K562 (cell line): Measurements from ENCODE around the gene ATP13A1. TPM values are rescaled to one million over a fixed set of nuclear protein-coding genes. Genes with fewer than 3 reads are reported as not detected.
A peak's percentile ranks its signal among the peaks of the same experiment; 100 is the strongest.

Experiments
- ATF1 ChIP-seq, 2 experiments: fragments of 450-650 bp in 1 of 2; IDR thresholded peaks; 2 replicates each; pipeline ENCODE4 v1.6.1; 2016; ENCODE audit warnings: missing compliant biosample characterization in 1 of 2, missing genetic modification characterization in 1 of 2
- CCNT2 ChIP-seq: IDR thresholded peaks from 2 replicates; pipeline ENCODE4 v1.6.1; 2011; ENCODE audit warnings: borderline replicate concordance, low read depth, mild to moderate bottlenecking, moderate library complexity, mixed read lengths, low read length; ENCODE audit not compliant: insufficient read length; ENCODE audit errors: extremely low read depth
- CHD1 ChIP-seq: fragments of 200-600 bp; sonication (generic); IDR thresholded peaks from one replicate; pipeline ENCODE4 v1.6.1; 2012; ENCODE audit warnings: mild to moderate bottlenecking, moderate library complexity, low read length, inconsistent platforms
- ELF1 ChIP-seq: fragments of 200-800 bp; sonication (Bioruptor generic); IDR thresholded peaks from 2 replicates; pipeline ENCODE4 v1.6.1; 2016; ENCODE audit warnings: missing genetic modification characterization, missing compliant biosample characterization
- EP300 ChIP-seq: IDR thresholded peaks from 2 replicates; pipeline ENCODE4 v1.6.1; 2012; ENCODE audit warnings: low read length, improper control_type of control experiment
- FOXK1 ChIP-seq: sonication (generic); formaldehyde crosslinking; IDR thresholded peaks from 2 replicates; pipeline ENCODE4 v1.8.0; 2022; ENCODE audit warnings: missing genetic modification reagents, mild to moderate bottlenecking, borderline replicate concordance
- HDAC3 ChIP-seq: fragments of 450-650 bp; IDR thresholded peaks from 2 replicates; pipeline ENCODE4 v1.6.1; 2018; ENCODE audit warnings: borderline replicate concordance, mild to moderate bottlenecking, moderate library complexity; ENCODE audit not compliant: partially characterized antibody
- HEY1 ChIP-seq: fragments of 250-450 bp; sonication (Bioruptor Pico); IDR thresholded peaks from 2 replicates; pipeline ENCODE4 v1.5.0; 2020; ENCODE audit warnings: mild to moderate bottlenecking, moderate library complexity, borderline replicate concordance
- HMG20B ChIP-seq: fragments of 250-450 bp; sonication (Bioruptor Pico); IDR thresholded peaks from 2 replicates; pipeline ENCODE4 v1.5.0; 2021; ENCODE audit warnings: mild to moderate bottlenecking
- MAZ ChIP-seq, 2 experiments: fragments of 450-650 bp in 1 of 2; sonication (generic) in 1 of 2; formaldehyde crosslinking; IDR thresholded peaks in 1 of 2; conservative IDR thresholded peaks in 1 of 2; 2 replicates each; pipeline versions ENCODE4 v1.4.0 to v1.5.0; 2020; ENCODE audit warnings: mild to moderate bottlenecking in 1 of 2, missing genetic modification reagents in 1 of 2
- MCM3 ChIP-seq: fragments of 450-650 bp; IDR thresholded peaks from 2 replicates; pipeline ENCODE4 v1.6.1; 2016
- RBFOX2 ChIP-seq: fragments of 200-400 bp; formaldehyde crosslinking; IDR thresholded peaks from 2 replicates; pipeline ENCODE4 v1.6.1; 2017; ENCODE audit warnings: low read depth, mild to moderate bottlenecking, low read length, moderate library complexity
- SMARCE1 ChIP-seq: fragments of 450-650 bp; IDR thresholded peaks from 2 replicates; pipeline ENCODE4 v1.7.1; 2016; ENCODE audit warnings: mild to moderate bottlenecking
- TAF1 ChIP-seq: IDR thresholded peaks from 2 replicates; pipeline ENCODE4 v1.6.1; 2011; ENCODE audit warnings: mild to moderate bottlenecking, low read length, moderate library complexity; ENCODE audit not compliant: insufficient read depth, control insufficient read depth, severe bottlenecking; ENCODE audit errors: extremely low read depth
- TAF15 ChIP-seq: fragments of 200-400 bp; formaldehyde crosslinking; IDR thresholded peaks from 2 replicates; pipeline ENCODE4 v1.6.1; 2017; ENCODE audit warnings: mild to moderate bottlenecking, low read depth, low read length, moderate library complexity
- TEAD4 ChIP-seq, 2 experiments: sonication (generic) in 1 of 2; formaldehyde crosslinking in 1 of 2; IDR thresholded peaks; 2 replicates each; pipeline versions ENCODE4 v1.6.1 to v1.8.0; 2012 to 2022; ENCODE audit warnings: borderline replicate concordance in 1 of 2, inconsistent platforms in 1 of 2, low read length in 1 of 2, mild to moderate bottlenecking in 1 of 2, missing genetic modification reagents in 1 of 2
- ZBTB7A ChIP-seq: IDR thresholded peaks from 2 replicates; pipeline ENCODE4 v1.6.1; 2011; ENCODE audit warnings: low read depth, mild to moderate bottlenecking, low read length, moderate library complexity, borderline replicate concordance; ENCODE audit not compliant: control insufficient read depth
- ZNF354B ChIP-seq: fragments of 250-450 bp; sonication (Bioruptor Pico); IDR thresholded peaks from 2 replicates; pipeline ENCODE4 v1.4.0; 2020
- polyA plus RNA-seq, 8 experiments: library from polyadenylated mRNA; depleted of rRNA in 4 of 8; stranded (reverse) in 5 of 8; unstranded in 3 of 8; fragments of >200 nt; fragmentation: Nextera tagmentation in 2 of 8; fragmentation: Illumina TruSeq in 1 of 8; extraction: Ambion mirVana in 2 of 8; extraction: Trizol in 1 of 8; gene quantifications; 2 replicates each; pipeline versions ENCODE4 v1.2.1 to v1.2.3, GENCODE V29; 2011 to 2014; ENCODE audit warnings: inconsistent platforms in 1 of 8, missing spikeins in 1 of 8
- total RNA-seq, 7 experiments: library from RNA; depleted of rRNA in 6 of 7; stranded (reverse); fragments of >200 nt in 6 of 7; fragmentation: Illumina TruSeq in 2 of 7; extraction: Trizol in 2 of 7; gene quantifications; 2 replicates each; pipeline versions ENCODE4 v1.2.1 to v1.2.3, GENCODE V29; 2011 to 2021; ENCODE audit warnings: low replicate concordance in 1 of 7
- TF ChIP-seq, protein P1 (sequence below): fragments of 450-650 bp; formaldehyde crosslinking; IDR thresholded peaks from 2 replicates; pipeline ENCODE4 v1.4.0; 2020; ENCODE audit warnings: mild to moderate bottlenecking
- TF ChIP-seq, protein P2 (sequence below): fragments of 250-450 bp; sonication (Bioruptor Pico); IDR thresholded peaks from 2 replicates; pipeline ENCODE4 v1.5.0; 2021; ENCODE audit warnings: mild to moderate bottlenecking, moderate library complexity
- TF ChIP-seq, protein P3 (sequence below): fragments of 450-650 bp; IDR thresholded peaks from 2 replicates; pipeline ENCODE4 v1.6.1; 2016

ATP13A1 gene
- total and polyA plus RNA-seq, 9 of the 15 experiments (the other 6 are each of a cell fraction or from before 2014, with no cell fraction given) = 0.90 to 83.8 (median 23.1) TPM

DNA sequence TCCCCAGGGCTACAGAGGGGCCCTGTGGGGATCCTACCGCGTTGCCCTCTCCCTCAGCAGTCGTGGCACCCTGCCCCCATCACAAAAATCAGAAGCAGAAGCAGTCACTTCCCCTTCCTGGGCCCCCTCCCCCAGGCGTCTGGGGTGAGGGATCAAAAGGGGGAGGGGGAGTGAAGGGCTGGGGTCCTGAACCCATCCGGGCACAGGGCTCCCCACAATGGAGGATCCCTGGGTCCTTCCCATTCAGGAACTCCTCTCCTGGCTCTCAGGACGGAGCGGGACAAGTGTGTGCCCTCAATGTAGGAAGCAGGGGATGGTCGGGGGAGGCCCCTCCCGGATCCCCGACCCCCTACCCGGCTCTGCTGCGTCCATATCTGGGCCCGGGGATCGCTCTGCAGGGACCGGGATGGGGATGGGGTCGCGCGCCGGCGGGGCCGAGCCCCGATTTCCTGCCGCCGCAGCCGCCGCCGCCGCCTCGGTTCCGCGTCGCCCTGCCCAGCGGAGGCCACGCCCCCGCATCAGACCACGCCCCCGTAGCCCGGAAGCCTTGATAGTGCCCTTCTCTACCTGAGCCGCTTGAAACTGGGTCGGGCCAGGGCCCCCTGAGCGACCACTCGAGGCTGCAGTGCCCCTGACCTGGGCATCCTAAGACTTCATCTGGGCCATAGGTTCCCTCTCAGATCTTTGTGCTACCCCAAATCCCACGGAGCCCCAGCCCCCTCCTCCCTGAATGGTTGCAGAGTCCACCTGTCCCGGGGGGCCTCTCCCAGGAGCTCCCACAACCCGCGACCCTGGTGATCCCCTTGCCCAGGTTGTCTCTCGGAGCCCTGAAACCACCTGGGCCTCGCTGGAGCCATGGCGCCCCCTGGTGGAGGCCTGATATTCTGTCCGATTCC, 20.1 kb downstream of the ATP13A1 start, which contains the start of gene GMIP (continued):
- TF ChIP-seq ATF1 (CRISPR knock-in tag; IDR thresholded peaks at IDR 0.05) (no peak), ATF1 (tag; IDR thresholded peaks at IDR 0.05) (peak; percentile 40; the same call in 1 of the 2 replicates), MAZ (CRISPR knock-in tag; conservative IDR thresholded peaks at IDR 0.05 in 1 of 2, IDR thresholded peaks at IDR 0.05 in 1 of 2) (0 out of 4 replicates have a peak, but pooled peaks of 1 of the 2 experiments have one; percentile 47), HDAC3 (no peak), HEY1 (CRISPR knock-in tag) (no peak), TAF15 (no peak), TEAD4 (IDR thresholded peaks at IDR 0.05; ENCODE audit: low read length) (no peak), TEAD4 (CRISPR knock-in tag; IDR thresholded peaks at IDR 0.05; ENCODE audit: borderline replicate concordance) (no peak), ZBTB7A (peak; percentile 94), MCM3 (no peak), CHD1 (peak; percentile 50), FOXK1 (CRISPR knock-in tag) (no peak), TAF1 (peak; percentile 35), ZNF354B (CRISPR knock-in tag) (no peak), CCNT2 (peak; percentile 38), RBFOX2 (peak; percentile 83), EP300 (no peak), ELF1 (tag) (peak; percentile 84), SMARCE1 (0 out of 2 replicates have a peak, but pooled peaks have one; percentile 8), HMG20B (CRISPR knock-in tag) (no peak)
- TF ChIP-seq, protein P1, sequence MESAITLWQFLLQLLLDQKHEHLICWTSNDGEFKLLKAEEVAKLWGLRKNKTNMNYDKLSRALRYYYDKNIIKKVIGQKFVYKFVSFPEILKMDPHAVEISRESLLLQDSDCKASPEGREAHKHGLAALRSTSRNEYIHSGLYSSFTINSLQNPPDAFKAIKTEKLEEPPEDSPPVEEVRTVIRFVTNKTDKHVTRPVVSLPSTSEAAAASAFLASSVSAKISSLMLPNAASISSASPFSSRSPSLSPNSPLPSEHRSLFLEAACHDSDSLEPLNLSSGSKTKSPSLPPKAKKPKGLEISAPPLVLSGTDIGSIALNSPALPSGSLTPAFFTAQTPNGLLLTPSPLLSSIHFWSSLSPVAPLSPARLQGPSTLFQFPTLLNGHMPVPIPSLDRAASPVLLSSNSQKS (CRISPR knock-in tag) = no peak
- TF ChIP-seq, protein P2, sequence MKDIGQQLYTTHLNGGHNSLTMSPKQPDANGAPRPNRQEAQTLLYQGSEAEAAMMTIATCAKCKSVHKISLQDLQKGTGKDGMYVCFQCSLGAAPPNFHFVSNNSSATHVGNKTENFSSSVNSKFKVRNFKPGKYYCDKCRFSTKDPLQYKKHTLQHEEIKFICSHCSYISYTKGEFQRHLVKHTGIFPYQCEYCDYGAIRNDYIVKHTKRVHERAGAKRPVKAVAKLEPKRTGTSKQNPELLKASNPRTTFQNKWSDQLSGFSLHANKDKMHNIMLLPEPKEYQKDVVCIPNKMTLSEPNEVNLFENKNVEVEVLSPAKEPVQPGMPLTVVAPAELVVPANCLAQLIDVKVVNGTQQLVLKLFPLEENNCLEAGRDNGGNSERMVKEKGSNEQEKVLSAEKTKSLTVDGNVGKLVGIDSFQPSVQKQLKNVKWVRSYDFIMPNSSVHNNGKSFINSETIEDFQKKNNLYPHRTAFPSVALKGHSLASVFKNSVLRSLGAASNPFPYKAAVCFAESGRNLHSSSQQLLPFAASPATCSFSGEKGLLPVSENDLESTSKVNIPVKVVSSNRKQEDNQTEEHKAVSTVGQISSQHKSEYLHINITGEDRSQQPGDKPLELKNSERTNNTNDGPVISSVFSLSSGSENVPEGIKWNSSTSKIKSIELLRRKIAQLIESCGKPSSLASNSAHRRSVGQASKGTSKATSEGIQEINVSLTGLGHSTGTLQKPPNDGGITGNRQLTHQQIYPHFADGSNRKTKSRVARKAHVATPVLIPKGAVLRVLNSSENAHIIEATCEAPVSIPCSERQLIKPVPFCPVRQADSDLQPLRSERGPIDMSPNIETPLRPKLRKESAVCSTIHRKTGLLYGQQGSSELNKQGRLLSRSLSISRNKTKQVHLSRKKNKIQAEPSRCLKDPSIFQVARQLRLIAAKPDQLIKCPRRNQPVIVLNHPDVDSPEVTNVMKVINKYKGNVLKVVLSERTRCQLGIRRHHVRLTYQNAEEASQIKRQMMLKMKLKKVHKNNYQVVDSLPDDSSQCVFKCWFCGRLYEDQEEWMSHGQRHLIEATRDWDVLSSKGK = no peak
- TF ChIP-seq, protein P3, sequence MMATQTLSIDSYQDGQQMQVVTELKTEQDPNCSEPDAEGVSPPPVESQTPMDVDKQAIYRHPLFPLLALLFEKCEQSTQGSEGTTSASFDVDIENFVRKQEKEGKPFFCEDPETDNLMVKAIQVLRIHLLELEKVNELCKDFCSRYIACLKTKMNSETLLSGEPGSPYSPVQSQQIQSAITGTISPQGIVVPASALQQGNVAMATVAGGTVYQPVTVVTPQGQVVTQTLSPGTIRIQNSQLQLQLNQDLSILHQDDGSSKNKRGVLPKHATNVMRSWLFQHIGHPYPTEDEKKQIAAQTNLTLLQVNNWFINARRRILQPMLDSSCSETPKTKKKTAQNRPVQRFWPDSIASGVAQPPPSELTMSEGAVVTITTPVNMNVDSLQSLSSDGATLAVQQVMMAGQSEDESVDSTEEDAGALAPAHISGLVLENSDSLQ = peak; percentile 37
